Brain microvascular endothelial cell (primary cell): ENCODE results near the gene GPRASP1.

Source experiments
- DNase-seq: peaks from one replicate; pipeline ENCODE4 v3.0.0-alpha.2; 2020
- H3K27ac ChIP-seq: fragments of 250-450 bp; sonication (Bioruptor Pico); 2 replicates; pipeline ENCODE4 v1.5.1; 2020; ENCODE audit warnings: mild to moderate bottlenecking, moderate library complexity
- H3K27me3 ChIP-seq: fragments of 250-450 bp; sonication (Bioruptor Pico); replicated peaks from 2 replicates; pipeline ENCODE4 v1.5.1; 2020; ENCODE audit warnings: mild to moderate bottlenecking
- H3K36me3 ChIP-seq: fragments of 250-450 bp; sonication (Bioruptor Pico); replicated peaks from 2 replicates; pipeline ENCODE4 v1.5.1; 2020; ENCODE audit warnings: mild to moderate bottlenecking
- H3K4me3 ChIP-seq: 2 replicates; pipeline ENCODE4 v1.5.1; 2011; ENCODE audit warnings: low read depth, mild to moderate bottlenecking, control low read depth, low read length, moderate library complexity
- in situ Hi-C: cut with HindIII; loops from 2 replicates; pipeline ENCODE4 v1.10.0; 2017; ENCODE audit warnings: low sequenced_read_pairs, low pct_ligation_motif_present
- TF ChIP-seq, protein P1 (sequence below): IDR thresholded peaks from 2 replicates; pipeline ENCODE4 v1.5.1; 2011; ENCODE audit warnings: low read depth, mild to moderate bottlenecking, moderate library complexity, low read length, control low read depth, inconsistent platforms; ENCODE audit errors: missing control alignments

Gene GPRASP1

DNA sequence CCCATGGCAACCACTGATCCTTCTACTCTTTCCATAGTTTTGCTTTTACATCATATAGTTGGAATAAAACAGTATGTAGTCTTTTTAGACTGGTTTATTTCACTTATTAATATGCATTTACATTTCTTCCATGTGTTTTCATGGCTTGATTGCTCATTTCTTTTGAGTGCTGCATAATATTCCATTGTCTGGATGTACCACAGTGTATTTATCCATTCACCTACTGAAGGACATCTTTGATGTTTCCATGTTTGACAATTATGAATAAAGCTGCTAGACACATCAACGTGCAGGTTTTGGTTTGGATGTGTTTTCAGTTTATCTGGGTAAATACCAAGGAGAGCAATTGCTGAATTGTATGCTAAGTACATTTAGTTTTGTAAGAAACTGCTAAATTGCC lies 13.7 kb upstream of the GPRASP1 start:
- TF ChIP-seq, protein P1, sequence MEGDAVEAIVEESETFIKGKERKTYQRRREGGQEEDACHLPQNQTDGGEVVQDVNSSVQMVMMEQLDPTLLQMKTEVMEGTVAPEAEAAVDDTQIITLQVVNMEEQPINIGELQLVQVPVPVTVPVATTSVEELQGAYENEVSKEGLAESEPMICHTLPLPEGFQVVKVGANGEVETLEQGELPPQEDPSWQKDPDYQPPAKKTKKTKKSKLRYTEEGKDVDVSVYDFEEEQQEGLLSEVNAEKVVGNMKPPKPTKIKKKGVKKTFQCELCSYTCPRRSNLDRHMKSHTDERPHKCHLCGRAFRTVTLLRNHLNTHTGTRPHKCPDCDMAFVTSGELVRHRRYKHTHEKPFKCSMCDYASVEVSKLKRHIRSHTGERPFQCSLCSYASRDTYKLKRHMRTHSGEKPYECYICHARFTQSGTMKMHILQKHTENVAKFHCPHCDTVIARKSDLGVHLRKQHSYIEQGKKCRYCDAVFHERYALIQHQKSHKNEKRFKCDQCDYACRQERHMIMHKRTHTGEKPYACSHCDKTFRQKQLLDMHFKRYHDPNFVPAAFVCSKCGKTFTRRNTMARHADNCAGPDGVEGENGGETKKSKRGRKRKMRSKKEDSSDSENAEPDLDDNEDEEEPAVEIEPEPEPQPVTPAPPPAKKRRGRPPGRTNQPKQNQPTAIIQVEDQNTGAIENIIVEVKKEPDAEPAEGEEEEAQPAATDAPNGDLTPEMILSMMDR, result no peak
- in situ Hi-C loops, result no loop called here
- DNase-seq, result no peak
- H3K4me3 ChIP-seq, result no peak overlapping the region
- no peaks in the 10 kb centered on the region for H3K36me3 ChIP-seq
- H3K27me3 ChIP-seq, result no peaks in the 10 kb centered on the region
- no peak overlapping the region for H3K27ac ChIP-seq

- DNase-seq, result no peak
- in situ Hi-C loops, result no loop called here
- TF ChIP-seq, protein P1, result no peak
- Histone ChIP-seq H3K27me3 (no peaks in the 10 kb centered on the region), H3K27ac (no peak overlapping the region), H3K36me3 (no peaks in the 10 kb centered on the region), H3K4me3 (peak overlapping the region; percentile 54)
Measured at GRCh38 chrX:102650903-102651241, 411 bp upstream of the GPRASP1 start.

- Histone ChIP-seq H3K36me3 (no peaks in the 10 kb centered on the region), H3K27ac (no peak overlapping the region), H3K4me3 (peak overlapping the region; percentile 54), H3K27me3 (no peaks in the 10 kb centered on the region)
- peak; percentile 33 for DNase-seq
- in situ Hi-C loops, result no loop called here
- TF ChIP-seq, protein P1, result peak; percentile 72
Measured at GRCh38 chrX:102652031-102652688, 877 bp downstream of the GPRASP1 start.

GRCh38 chrX:102654696-102655095 lies 3.4 kb downstream of the GPRASP1 start:
- H3K27me3 ChIP-seq, result no peaks in the 10 kb centered on the region
- DNase-seq, result no peak
- in situ Hi-C loops, result no loop called here

DNA sequence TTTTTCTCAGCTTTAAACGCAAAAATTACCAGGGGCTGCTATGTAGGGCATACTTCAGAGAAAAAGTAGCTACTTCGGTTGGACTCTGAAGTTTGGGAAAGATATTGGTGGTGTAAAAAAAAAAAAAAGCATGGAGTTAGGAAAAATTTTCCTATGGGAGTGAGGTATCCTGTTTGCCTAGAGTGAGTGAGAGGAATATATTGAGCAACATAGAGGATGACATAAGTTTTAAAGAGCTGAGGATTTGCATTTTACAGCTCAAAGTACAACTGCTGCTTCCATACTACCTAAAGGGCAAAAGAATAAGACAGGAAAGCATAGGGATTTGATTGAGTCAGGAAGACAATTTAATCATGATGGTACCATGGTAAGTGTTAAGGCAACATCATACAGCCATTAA lies 7.3 kb downstream of the GPRASP1 start:
- H3K36me3 ChIP-seq, result no peaks in the 10 kb centered on the region
- no peak for DNase-seq
- in situ Hi-C loops, result no loop called here
- H3K27me3 ChIP-seq, result no peaks in the 10 kb centered on the region
- TF ChIP-seq, protein P1, result no peak
- no peak overlapping the region for H3K27ac ChIP-seq
- H3K4me3 ChIP-seq, result no peak overlapping the region

More at GRCh38 chrX:102654696-102655095, 3.4 kb downstream of the GPRASP1 start:
- Histone ChIP-seq H3K4me3 (no peak overlapping the region), H3K36me3 (no peaks in the 10 kb centered on the region), H3K27ac (no peak overlapping the region)
- TF ChIP-seq, protein P1, result no peak
